NCI-H748 treated with DMSO at 0.1 percent for 48 hours (cell line): Measurements from ENCODE around the gene NKIRAS1.

Experiments used
- DNase-seq: peaks from one replicate; lab custom pipeline; 2025; lab: John Stamatoyannopoulos, UW

NKIRAS1 gene

GRCh38 chr3:23916886-23917678, at the start of gene NKIRAS1, which contains the start of gene RPL15:
TSS of gene NKIRAS1 (minus strand) at chr3:23916990. CDS start at chr3:23910904, 6,086 bp downstream.
TSS of gene RPL15 (plus strand) at chr3:23917132. CDS start at chr3:23917860, 728 bp downstream.
- DNase-seq = peak; percentile 86

- DNase-seq = no peak
Measured at GRCh38 chr3:23966328-23966727, 49.5 kb upstream of the NKIRAS1 start.

- no peak for DNase-seq
Measured at GRCh38 chr3:23964537-23965235, 47.9 kb upstream of the NKIRAS1 start.

- no peak for DNase-seq
Measured at GRCh38 chr3:23961913-23962312, 45.1 kb upstream of the NKIRAS1 start.

GRCh38 chr3:23961066-23961465, 44.3 kb upstream of the NKIRAS1 start:
- DNase-seq = no peak

GRCh38 chr3:23960649-23961048, 43.9 kb upstream of the NKIRAS1 start:
- peak; percentile 51 for DNase-seq

- no peak for DNase-seq
Measured at GRCh38 chr3:23959135-23959900, 42.5 kb upstream of the NKIRAS1 start.

- no peak for DNase-seq
Measured at GRCh38 chr3:23956701-23957100, 39.9 kb upstream of the NKIRAS1 start.

- no peak for DNase-seq
Measured at GRCh38 chr3:23954144-23954543, 37.4 kb upstream of the NKIRAS1 start.

GRCh38 chr3:23953523-23953922, 36.7 kb upstream of the NKIRAS1 start:
- no peak for DNase-seq

- no peak for DNase-seq
Measured at GRCh38 chr3:23952646-23953045, 35.9 kb upstream of the NKIRAS1 start.

- DNase-seq = no peak
Measured at GRCh38 chr3:23950293-23950692, 33.5 kb upstream of the NKIRAS1 start.

- DNase-seq = no peak
Measured at GRCh38 chr3:23949784-23950183, 33.0 kb upstream of the NKIRAS1 start.

- DNase-seq = no peak
Measured at GRCh38 chr3:23948761-23949160, 32.0 kb upstream of the NKIRAS1 start.

- DNase-seq = peak; percentile 85
Measured at GRCh38 chr3:23945913-23946687, 29.3 kb upstream of the NKIRAS1 start.

GRCh38 chr3:23945663-23945912, 28.8 kb upstream of the NKIRAS1 start:
- DNase-seq = no peak

- DNase-seq = peak; percentile 45
Measured at GRCh38 chr3:23944861-23945662, 28.3 kb upstream of the NKIRAS1 start, which contains the start of gene NR1D2. TSS of gene NR1D2 (plus strand) at chr3:23945286. CDS start at chr3:23945579, 293 bp downstream.

- no peak for DNase-seq
Measured at GRCh38 chr3:23944007-23944783, 27.4 kb upstream of the NKIRAS1 start.

GRCh38 chr3:23942546-23942945, 25.8 kb upstream of the NKIRAS1 start:
- no peak for DNase-seq

GRCh38 chr3:23941440-23941839, 24.6 kb upstream of the NKIRAS1 start:
- no peak for DNase-seq
